Psoas muscle (tissue), 8 donors: ENCODE data around the gene ERCC3. TPM values are rescaled to one million over a fixed set of nuclear protein-coding genes. Genes with fewer than 3 reads are reported as not detected.
"Not testable (repeated sequence)": the region's sequence is repeated elsewhere in the genome, so short reads cannot be mapped to it uniquely, and the experiment has no call there.

Experiments
- ATAC-seq, 4 donors: fragments of 200-7000 bp; cut with Tn5 transposase; one replicate each; pipeline ENCODE4 v1.9.1; 2020; ENCODE audit warnings: moderate library complexity in 3 of 4, mild to moderate bottlenecking in 2 of 4
- DNase-seq, 2 donors: peaks; one replicate each; pipeline ENCODE4 v3.0.0-alpha.2; 2020
- H3K27ac ChIP-seq: fragments of 200-600 bp; one replicate; pipeline ENCODE4 v1.8.0; 2022
- H3K27me3 ChIP-seq, 3 donors: fragments of 200-600 bp in 1 of 3; one replicate each; pipeline versions ENCODE4 v1.6.1 to v1.8.0; 2013 to 2022; ENCODE audit warnings: low read length in 2 of 3, mild to moderate bottlenecking in 2 of 3, moderate library complexity in 1 of 3; ENCODE audit not compliant: insufficient read depth in 3 of 3
- H3K36me3 ChIP-seq, 2 donors: fragments of 200-600 bp in 1 of 2; one replicate each; pipeline versions ENCODE4 v1.6.1 to v1.8.0; 2013 to 2022; ENCODE audit warnings: low read depth in 1 of 2, mild to moderate bottlenecking in 1 of 2, moderate library complexity in 1 of 2; ENCODE audit not compliant: insufficient read depth in 1 of 2
- H3K4me1 ChIP-seq: fragments of 200-600 bp; one replicate; pipeline ENCODE4 v1.8.0; 2022
- H3K4me3 ChIP-seq: fragments of 200-600 bp; one replicate; pipeline ENCODE4 v1.8.0; 2022; ENCODE audit warnings: mild to moderate bottlenecking
- H3K9me3 ChIP-seq: fragments of 200-600 bp; one replicate; pipeline ENCODE4 v1.8.0; 2022
- WGBS, 3 donors: extraction: QIAGEN DNeasy Blood & Tissue Kit; methylation state at CpG; one replicate each; pipeline versions ENCODE4 v1.1.6 to v1.1.7; 2013; 5-methylcytosine and 5-hydroxymethylcytosine counted together
- intact Hi-C, 2 donors: fragments of 100-400 bp; cut with DNase I; formaldehyde crosslinking; loops; one replicate each; pipeline versions ENCODE4 v1.11.0 to v1.14.2; 2022
- polyA plus RNA-seq, 3 donors: library from polyadenylated mRNA; stranded (reverse); fragments of 200-250 nt; gene quantifications; one replicate each; pipeline ENCODE4 v1.2.3, GENCODE V29; 2013
- total RNA-seq, 4 donors: library from RNA; stranded (reverse); fragmentation: NEBNext Ultra II Directional in 2 of 4; extraction: Animal tissue kit (Norgen Biotek cat#: 25700) in 2 of 4; gene quantifications; one replicate each; pipeline versions ENCODE4 v1.2.1 to v1.2.4, GENCODE V29; 2021 to 2023
- TF ChIP-seq, protein P1 (sequence below): fragments of 200-600 bp; IDR thresholded peaks from one replicate; pipeline ENCODE4 v1.8.0; 2022; ENCODE audit warnings: antibody characterized with exemption
- donor health status: healthy with polysubstance abuse.
- donor health status: DM: no; HTN: no; CAD: no; lungs with moderate emphysema.
- donor health status: Bipolar disorder and iron deficiency.
- donor health status: healthy.
- donor health status: DM: yes; HTN: yes; CAD: no.
- donor health status: DM: no; HTN: no; CAD: no.
- donor health status: DM: no; HTN: no; CAD: no.
- donor health status: DM: yes; HTN: yes; CAD: no.

The ERCC3 gene
- total and polyA plus RNA-seq, 7 donors: 22.2 to 54.9 (median 28.2) TPM

DNA sequence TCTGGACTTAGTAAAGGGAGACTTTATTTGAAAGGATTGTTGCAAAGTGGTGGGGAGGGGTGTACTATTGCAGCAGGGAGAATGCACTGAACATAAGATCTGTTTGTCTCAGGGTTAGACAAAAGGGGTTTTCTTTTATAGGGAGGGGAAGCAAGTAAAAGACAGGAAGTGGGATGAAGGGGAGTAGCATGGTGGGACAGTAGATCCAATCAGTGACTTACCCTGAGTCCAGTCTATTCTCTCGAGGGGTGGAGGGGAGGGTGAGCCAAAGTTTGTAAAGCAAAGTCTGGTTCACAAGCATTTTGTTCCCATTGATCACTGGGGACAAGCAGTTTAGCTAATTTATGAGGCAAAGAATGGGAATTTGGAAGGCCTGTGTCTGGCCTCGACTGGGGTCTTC lies 38.8 kb downstream of the ERCC3 start:
- TF ChIP-seq, protein P1, sequence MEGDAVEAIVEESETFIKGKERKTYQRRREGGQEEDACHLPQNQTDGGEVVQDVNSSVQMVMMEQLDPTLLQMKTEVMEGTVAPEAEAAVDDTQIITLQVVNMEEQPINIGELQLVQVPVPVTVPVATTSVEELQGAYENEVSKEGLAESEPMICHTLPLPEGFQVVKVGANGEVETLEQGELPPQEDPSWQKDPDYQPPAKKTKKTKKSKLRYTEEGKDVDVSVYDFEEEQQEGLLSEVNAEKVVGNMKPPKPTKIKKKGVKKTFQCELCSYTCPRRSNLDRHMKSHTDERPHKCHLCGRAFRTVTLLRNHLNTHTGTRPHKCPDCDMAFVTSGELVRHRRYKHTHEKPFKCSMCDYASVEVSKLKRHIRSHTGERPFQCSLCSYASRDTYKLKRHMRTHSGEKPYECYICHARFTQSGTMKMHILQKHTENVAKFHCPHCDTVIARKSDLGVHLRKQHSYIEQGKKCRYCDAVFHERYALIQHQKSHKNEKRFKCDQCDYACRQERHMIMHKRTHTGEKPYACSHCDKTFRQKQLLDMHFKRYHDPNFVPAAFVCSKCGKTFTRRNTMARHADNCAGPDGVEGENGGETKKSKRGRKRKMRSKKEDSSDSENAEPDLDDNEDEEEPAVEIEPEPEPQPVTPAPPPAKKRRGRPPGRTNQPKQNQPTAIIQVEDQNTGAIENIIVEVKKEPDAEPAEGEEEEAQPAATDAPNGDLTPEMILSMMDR: no peak
- ATAC-seq: no peak
- H3K36me3 ChIP-seq: peaks cover 0 to 44% of the 10 kb centered on the region in 2 donors
- 48 to 54% (median 51%) methylated on average over 2 of the region's 2 CpGs for WGBS, 3 donors
- intact Hi-C loops: no loop called here
- no peak for DNase-seq
- H3K4me3 ChIP-seq: no peak overlapping the region
- H3K27ac ChIP-seq: no peak overlapping the region
- no peaks in the 10 kb centered on the region for H3K4me1 ChIP-seq
- H3K27me3 ChIP-seq: no peaks in the 10 kb centered on the region
- H3K9me3 ChIP-seq: no peaks in the 10 kb centered on the region

GRCh38 chr2:127254386-127254981 lies 39.5 kb downstream of the ERCC3 start:
- intact Hi-C loops: no loop called here
- H3K4me1 ChIP-seq: no peaks in the 10 kb centered on the region
- DNase-seq: no peak
- TF ChIP-seq, protein P1: no peak
- no peaks in the 10 kb centered on the region for H3K27me3 ChIP-seq
- H3K36me3 ChIP-seq: peaks cover 0 to 37% of the 10 kb centered on the region in 2 donors
- no peaks in the 10 kb centered on the region for H3K9me3 ChIP-seq
- no peak overlapping the region for H3K4me3 ChIP-seq
- 72 to 75% (median 73%) methylated on average over 7 of the region's 7 CpGs for WGBS, 3 donors
- ATAC-seq: no peak
- no peak overlapping the region for H3K27ac ChIP-seq

GRCh38 chr2:127241184-127241583 lies 52.8 kb downstream of the ERCC3 start:
- DNase-seq, H3K9me3 ChIP-seq, ATAC-seq, H3K27ac ChIP-seq, H3K4me3 ChIP-seq, H3K27me3 ChIP-seq, H3K36me3 ChIP-seq, H3K4me1 ChIP-seq, intact Hi-C loops: not testable (repeated sequence)
- 69 to 75% (median 71%) methylated on average over 2 of the region's 2 CpGs for WGBS, 3 donors

- DNase-seq (no peak), ATAC-seq (no peak)
- Histone ChIP-seq H3K27ac (no peak overlapping the region), H3K27me3 (no peaks in the 10 kb centered on the region), H3K9me3 (peaks cover 4% of the 10 kb centered on the region), H3K4me1 (no peaks in the 10 kb centered on the region), H3K4me3 (no peak overlapping the region), H3K36me3 (no peaks in the 10 kb centered on the region)
- TF ChIP-seq, protein P1: no peak
- intact Hi-C loops: no loop called here
- WGBS, 3 donors: 97 to 100% (median 100%) methylated on average over 1 of the region's 1 CpG
Observed at GRCh38 chr2:127239395-127239794, 54.5 kb downstream of the ERCC3 start.

GRCh38 chr2:127237768-127238167 lies 56.2 kb downstream of the ERCC3 start:
- DNase-seq, ATAC-seq, H3K27me3 ChIP-seq, H3K9me3 ChIP-seq, H3K4me1 ChIP-seq, H3K36me3 ChIP-seq, H3K4me3 ChIP-seq, intact Hi-C loops, H3K27ac ChIP-seq: not testable (repeated sequence)
- 66 to 71% (median 70%) methylated on average over 2 of the region's 2 CpGs for WGBS, 3 donors
